Uterus (tissue), 4 donors: ENCODE results near the gene DDR2. TPM values are rescaled to one million over a fixed set of nuclear protein-coding genes. Genes with fewer than 3 reads are reported as not detected.

Experiments used
- DNase-seq, 2 donors: peaks; one replicate each; pipeline ENCODE4 v3.0.0-alpha.2; 2019 to 2020
- H3K27ac ChIP-seq, 2 donors: fragments of 200-600 bp; sonication (generic); 1 replicate in 1 of 2; 2 replicates in 1 of 2; pipeline ENCODE4 v1.5.1; 2016 to 2018
- H3K27me3 ChIP-seq, 2 donors: fragments of 200-600 bp; sonication (generic); one replicate each; pipeline ENCODE4 v1.5.1; 2018 to 2019; ENCODE audit warnings: control low read depth in 1 of 2
- H3K36me3 ChIP-seq, 2 donors: fragments of 200-600 bp; sonication (generic); one replicate each; pipeline ENCODE4 v1.5.1; 2019; ENCODE audit warnings: control low read depth in 1 of 2
- H3K4me1 ChIP-seq, 2 donors: fragments of 200-600 bp; sonication (generic); one replicate each; pipeline ENCODE4 v1.5.1; 2018 to 2019; ENCODE audit warnings: control low read depth in 1 of 2
- H3K4me3 ChIP-seq, 2 donors: fragments of 200-600 bp; sonication (generic); 1 replicate in 1 of 2; 2 replicates in 1 of 2; pipeline ENCODE4 v1.5.1; 2018 to 2019; ENCODE audit warnings: mild to moderate bottlenecking in 1 of 2
- H3K9me3 ChIP-seq, 2 donors: fragments of 200-600 bp; sonication (generic); one replicate each; pipeline ENCODE4 v1.5.1; 2019; ENCODE audit warnings: control low read depth in 1 of 2
- POLR2A ChIP-seq, 2 donors: fragments of 450-650 bp; IDR thresholded peaks; one replicate each; pipeline ENCODE4 v1.6.1; 2016; ENCODE audit warnings: antibody characterized with exemption in 2 of 2, mild to moderate bottlenecking in 1 of 2, moderate library complexity in 1 of 2
- intact Hi-C: fragments of 100-400 bp; cut with DNase I; formaldehyde crosslinking; loops from one replicate; pipeline ENCODE4 v1.15.1; 2023; ENCODE audit warnings: low total_unique reads
- total RNA-seq, 4 donors: library from RNA; depleted of rRNA in 3 of 4; stranded (reverse); fragments of >200 nt in 3 of 4; gene quantifications; one replicate each; pipeline versions ENCODE4 v1.1.0 to v1.2.4, GENCODE V29; 2014 to 2023
- TF ChIP-seq, protein P1 (sequence below), 4 experiments: fragments of 200-600 bp in 2 of 4; fragments of 450-650 bp in 2 of 4; sonication (generic) in 2 of 4; IDR thresholded peaks; one replicate each; pipeline ENCODE4 v1.5.1; 2016 to 2019; ENCODE audit warnings: antibody characterized with exemption in 4 of 4, mild to moderate bottlenecking in 2 of 4, moderate library complexity in 1 of 4
- donor health status: DM: yes; HTN: yes; CAD: no.

DDR2 gene
- total RNA-seq, 4 donors from 2014 or later = 40.0 to 134 (median 74.7) TPM

DNA sequence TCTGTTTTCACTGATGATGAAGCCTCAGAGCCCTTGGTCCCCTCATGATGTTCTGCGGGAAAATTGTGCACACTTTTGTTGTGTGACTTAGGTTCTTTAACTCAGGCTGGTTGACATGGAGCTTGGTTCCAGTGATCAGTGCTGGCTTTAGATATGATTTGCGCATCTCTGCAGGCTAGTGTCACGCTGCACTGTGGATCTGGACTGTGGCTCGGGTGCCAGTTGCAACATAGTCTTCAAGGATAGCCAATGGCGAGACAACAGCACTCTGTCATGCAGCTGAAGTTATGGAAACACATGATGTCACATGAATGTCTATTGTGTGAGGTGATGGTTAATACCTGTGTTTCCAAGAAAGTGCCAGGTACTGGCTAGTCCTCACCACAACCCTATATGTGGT lies 56.7 kb downstream of the DDR2 start:
- Histone ChIP-seq H3K4me3 (no peak overlapping the region), H3K27me3 (no peaks in the 10 kb centered on the region), H3K4me1 (peaks cover 10 to 18% of the 10 kb centered on the region in 2 donors), H3K27ac (peak overlapping the region; percentile 75 to 84), H3K36me3 (no peaks in the 10 kb centered on the region), H3K9me3 (no peaks in the 10 kb centered on the region)
- DNase-seq = no peak
- intact Hi-C loops = no loop called here
- TF ChIP-seq, protein P1, sequence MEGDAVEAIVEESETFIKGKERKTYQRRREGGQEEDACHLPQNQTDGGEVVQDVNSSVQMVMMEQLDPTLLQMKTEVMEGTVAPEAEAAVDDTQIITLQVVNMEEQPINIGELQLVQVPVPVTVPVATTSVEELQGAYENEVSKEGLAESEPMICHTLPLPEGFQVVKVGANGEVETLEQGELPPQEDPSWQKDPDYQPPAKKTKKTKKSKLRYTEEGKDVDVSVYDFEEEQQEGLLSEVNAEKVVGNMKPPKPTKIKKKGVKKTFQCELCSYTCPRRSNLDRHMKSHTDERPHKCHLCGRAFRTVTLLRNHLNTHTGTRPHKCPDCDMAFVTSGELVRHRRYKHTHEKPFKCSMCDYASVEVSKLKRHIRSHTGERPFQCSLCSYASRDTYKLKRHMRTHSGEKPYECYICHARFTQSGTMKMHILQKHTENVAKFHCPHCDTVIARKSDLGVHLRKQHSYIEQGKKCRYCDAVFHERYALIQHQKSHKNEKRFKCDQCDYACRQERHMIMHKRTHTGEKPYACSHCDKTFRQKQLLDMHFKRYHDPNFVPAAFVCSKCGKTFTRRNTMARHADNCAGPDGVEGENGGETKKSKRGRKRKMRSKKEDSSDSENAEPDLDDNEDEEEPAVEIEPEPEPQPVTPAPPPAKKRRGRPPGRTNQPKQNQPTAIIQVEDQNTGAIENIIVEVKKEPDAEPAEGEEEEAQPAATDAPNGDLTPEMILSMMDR (IDR thresholded peaks at IDR 0.05) = no peak
- no peak for TF ChIP-seq POLR2A (IDR thresholded peaks at IDR 0.05)

GRCh38 chr1:162689745-162690671 lies 57.7 kb downstream of the DDR2 start:
- H3K4me1 ChIP-seq = peaks cover 10 to 18% of the 10 kb centered on the region in 2 donors
- H3K27ac ChIP-seq = peak overlapping the region; percentile 75 to 84
- TF ChIP-seq POLR2A (IDR thresholded peaks at IDR 0.05) = no peak
- TF ChIP-seq, protein P1 (IDR thresholded peaks at IDR 0.05) = no peak
- no peak for DNase-seq
- H3K36me3 ChIP-seq = no peaks in the 10 kb centered on the region
- no peaks in the 10 kb centered on the region for H3K9me3 ChIP-seq
- H3K27me3 ChIP-seq = no peaks in the 10 kb centered on the region
- H3K4me3 ChIP-seq = no peak overlapping the region
- intact Hi-C loops = no loop called here

- peak; percentile 64 to 77 for DNase-seq
- Histone ChIP-seq H3K9me3 (no peaks in the 10 kb centered on the region), H3K27ac (peak overlapping the region; percentile 75 to 84), H3K4me3 (no peak overlapping the region), H3K27me3 (no peaks in the 10 kb centered on the region), H3K36me3 (no peaks in the 10 kb centered on the region), H3K4me1 (peaks cover 10 to 18% of the 10 kb centered on the region in 2 donors)
- intact Hi-C loops = no loop called here
- no peak for TF ChIP-seq POLR2A (IDR thresholded peaks at IDR 0.05)
- TF ChIP-seq, protein P1 (IDR thresholded peaks at IDR 0.05) = no peak
Measured at GRCh38 chr1:162690672-162691434, 58.6 kb downstream of the DDR2 start.

DNA sequence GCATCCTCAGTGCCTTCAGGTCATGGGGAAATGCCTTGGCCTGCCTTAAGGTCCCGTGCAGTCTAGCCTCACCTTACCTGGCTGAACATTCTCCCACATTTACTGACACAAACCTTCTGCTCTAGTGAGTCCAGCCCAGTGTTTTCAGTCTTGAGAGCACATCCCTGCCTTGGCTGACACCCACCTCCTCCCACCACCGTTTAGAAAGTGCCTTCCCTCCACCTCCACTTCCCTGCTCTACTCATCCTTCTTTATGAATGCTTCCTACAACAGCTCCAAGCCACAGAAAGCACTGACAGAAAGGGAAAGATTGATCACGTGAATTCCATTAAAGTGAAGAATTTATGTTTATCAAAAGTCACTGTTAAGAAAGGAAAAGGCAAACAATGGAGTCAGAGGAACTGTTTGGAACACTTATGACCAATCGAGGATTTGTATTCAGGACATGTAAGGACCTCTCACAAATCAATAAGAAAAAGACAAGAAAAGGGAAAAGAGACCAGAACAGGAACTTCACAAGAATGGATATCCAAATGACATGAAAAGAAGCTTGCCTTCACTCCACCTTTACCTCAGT lies 59.8 kb downstream of the DDR2 start:
- DNase-seq = no peak
- Histone ChIP-seq H3K36me3 (no peaks in the 10 kb centered on the region), H3K27me3 (no peaks in the 10 kb centered on the region), H3K27ac (peak overlapping the region; percentile 75 to 84), H3K4me1 (peaks cover 10 to 21% of the 10 kb centered on the region in 2 donors), H3K9me3 (no peaks in the 10 kb centered on the region), H3K4me3 (no peak overlapping the region)
- intact Hi-C loops = no loop called here
- TF ChIP-seq, protein P1 (IDR thresholded peaks at IDR 0.05) = no peak
- TF ChIP-seq POLR2A (IDR thresholded peaks at IDR 0.05) = no peak
